ENCODE measurements around the gene NTN5.

Gene NTN5

GRCh38 chr19:48630296-48631063 lies 42.3 kb downstream of the NTN5 start:
- Histone ChIP-seq H3K27me3 (ENCODE audit: control insufficient read depth, insufficient read depth, low read length, poor library complexity, severe bottlenecking) (no peaks in the 10 kb centered on the region), H3K27ac (ENCODE audit: insufficient read depth, low read depth, low read length, poor library complexity, severe bottlenecking) (peak overlapping the region; percentile 91), H3K4me1 (ENCODE audit: control insufficient read depth, insufficient read depth, low read length) (peaks cover 23% of the 10 kb centered on the region), H3K4me3 (ENCODE audit: insufficient read depth, low read depth, low read length) (peak overlapping the region; percentile 21), H3K9me3 (ENCODE audit: control insufficient read depth, low read length) (no peaks in the 10 kb centered on the region), H3K36me3 (ENCODE audit: control insufficient read depth, insufficient read depth, low read length) (no peaks in the 10 kb centered on the region)
- WGBS, 2 experiments = 9% methylated on average over 44 to 47 of the region's 47 CpGs

GRCh38 chr19:48629599-48630295 lies 43.1 kb downstream of the NTN5 start:
- Histone ChIP-seq H3K27me3 (ENCODE audit: control insufficient read depth, insufficient read depth, low read length, poor library complexity, severe bottlenecking) (no peaks in the 10 kb centered on the region), H3K27ac (ENCODE audit: insufficient read depth, low read depth, low read length, poor library complexity, severe bottlenecking) (peak overlapping the region; percentile 91), H3K4me3 (ENCODE audit: insufficient read depth, low read depth, low read length) (peak overlapping the region; percentile 21), H3K9me3 (ENCODE audit: control insufficient read depth, low read length) (no peaks in the 10 kb centered on the region), H3K36me3 (ENCODE audit: control insufficient read depth, insufficient read depth, low read length) (no peaks in the 10 kb centered on the region), H3K4me1 (ENCODE audit: control insufficient read depth, insufficient read depth, low read length) (peaks cover 25% of the 10 kb centered on the region)
- WGBS, 2 experiments = 28 to 30% methylated on average over 48 of the region's 48 CpGs

DNA sequence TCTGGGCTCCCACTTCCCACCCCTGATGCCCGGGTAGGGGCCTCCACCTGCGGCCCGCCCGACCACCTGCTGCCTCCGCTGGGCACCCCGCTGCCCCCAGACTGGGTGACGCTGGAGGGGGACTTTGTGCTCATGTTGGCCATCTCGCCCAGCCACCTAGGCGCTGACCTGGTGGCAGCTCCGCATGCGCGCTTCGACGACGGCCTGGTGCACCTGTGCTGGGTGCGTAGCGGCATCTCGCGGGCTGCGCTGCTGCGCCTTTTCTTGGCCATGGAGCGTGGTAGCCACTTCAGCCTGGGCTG lies 43.6 kb downstream of the NTN5 start:
- H3K9me3 ChIP-seq (ENCODE audit: control insufficient read depth, low read length) = no peaks in the 10 kb centered on the region
- peaks cover 24% of the 10 kb centered on the region for H3K4me1 ChIP-seq (ENCODE audit: control insufficient read depth, insufficient read depth, low read length)
- no peak overlapping the region for H3K27ac ChIP-seq (ENCODE audit: insufficient read depth, low read depth, low read length, poor library complexity, severe bottlenecking)
- WGBS, 2 experiments = 94 to 95% methylated on average over 22 of the region's 22 CpGs
- no peaks in the 10 kb centered on the region for H3K36me3 ChIP-seq (ENCODE audit: control insufficient read depth, insufficient read depth, low read length)
- no peaks in the 10 kb centered on the region for H3K27me3 ChIP-seq (ENCODE audit: control insufficient read depth, insufficient read depth, low read length, poor library complexity, severe bottlenecking)
- no peak overlapping the region for H3K4me3 ChIP-seq (ENCODE audit: insufficient read depth, low read depth, low read length)

- Histone ChIP-seq H3K4me3 (ENCODE audit: insufficient read depth, low read depth, low read length) (no peak overlapping the region), H3K27ac (ENCODE audit: insufficient read depth, low read depth, low read length, poor library complexity, severe bottlenecking) (no peak overlapping the region), H3K9me3 (ENCODE audit: control insufficient read depth, low read length) (no peaks in the 10 kb centered on the region), H3K27me3 (ENCODE audit: control insufficient read depth, insufficient read depth, low read length, poor library complexity, severe bottlenecking) (no peaks in the 10 kb centered on the region), H3K36me3 (ENCODE audit: control insufficient read depth, insufficient read depth, low read length) (no peaks in the 10 kb centered on the region), H3K4me1 (ENCODE audit: control insufficient read depth, insufficient read depth, low read length) (peaks cover 24% of the 10 kb centered on the region)
- 94% methylated on average over 34 of the region's 34 CpGs for WGBS, 2 experiments
These were observed 44.1 kb downstream of the NTN5 start for GRCh38 chr19:48628486-48629296.

GRCh38 chr19:48627865-48628314 lies 44.9 kb downstream of the NTN5 start:
- no peak overlapping the region for H3K4me3 ChIP-seq (ENCODE audit: insufficient read depth, low read depth, low read length)
- H3K36me3 ChIP-seq (ENCODE audit: control insufficient read depth, insufficient read depth, low read length) = no peaks in the 10 kb centered on the region
- no peaks in the 10 kb centered on the region for H3K9me3 ChIP-seq (ENCODE audit: control insufficient read depth, low read length)
- no peaks in the 10 kb centered on the region for H3K27me3 ChIP-seq (ENCODE audit: control insufficient read depth, insufficient read depth, low read length, poor library complexity, severe bottlenecking)
- H3K4me1 ChIP-seq (ENCODE audit: control insufficient read depth, insufficient read depth, low read length) = peaks cover 28% of the 10 kb centered on the region
- H3K27ac ChIP-seq (ENCODE audit: insufficient read depth, low read depth, low read length, poor library complexity, severe bottlenecking) = no peak overlapping the region
- 91 to 93% methylated on average over 17 of the region's 17 CpGs for WGBS, 2 experiments

DNA sequence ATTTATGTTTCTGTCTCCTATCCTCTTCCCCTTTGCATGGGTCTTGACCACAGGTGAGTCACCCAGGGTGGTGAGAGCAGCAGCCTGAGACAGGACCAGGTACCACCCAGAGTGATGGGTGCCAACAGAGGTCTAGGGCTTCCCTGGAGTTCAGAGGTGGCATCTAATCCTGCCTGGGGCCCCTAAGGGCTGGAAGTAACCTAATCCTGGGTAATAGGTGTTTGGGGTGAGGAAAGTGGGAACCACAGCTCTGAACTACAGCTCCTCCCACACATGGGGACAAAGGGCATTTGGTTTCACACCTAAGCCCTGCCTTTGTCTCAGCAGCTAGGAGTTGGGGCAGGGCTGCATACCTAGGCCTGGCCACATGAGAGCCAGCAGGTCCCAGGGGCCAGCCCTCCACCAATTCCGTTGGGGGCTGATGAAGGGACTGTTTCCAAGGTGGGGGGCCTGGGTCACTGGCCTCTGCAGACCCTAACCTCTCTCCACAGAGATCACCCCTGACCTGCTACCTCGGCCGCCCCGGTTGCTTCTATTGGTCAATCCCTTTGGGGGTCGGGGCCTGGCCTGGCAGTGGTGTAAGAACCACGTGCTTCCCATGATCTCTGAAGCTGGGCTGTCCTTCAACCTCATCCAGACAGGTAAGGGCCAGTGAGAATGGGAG lies 45.5 kb downstream of the NTN5 start:
- no peak overlapping the region for H3K4me3 ChIP-seq (ENCODE audit: insufficient read depth, low read depth, low read length)
- no peak overlapping the region for H3K27ac ChIP-seq (ENCODE audit: insufficient read depth, low read depth, low read length, poor library complexity, severe bottlenecking)
- no peaks in the 10 kb centered on the region for H3K36me3 ChIP-seq (ENCODE audit: control insufficient read depth, insufficient read depth, low read length)
- no peaks in the 10 kb centered on the region for H3K27me3 ChIP-seq (ENCODE audit: control insufficient read depth, insufficient read depth, low read length, poor library complexity, severe bottlenecking)
- H3K4me1 ChIP-seq (ENCODE audit: control insufficient read depth, insufficient read depth, low read length) = peaks cover 28% of the 10 kb centered on the region
- no peaks in the 10 kb centered on the region for H3K9me3 ChIP-seq (ENCODE audit: control insufficient read depth, low read length)
- 88 to 89% methylated on average over 6 of the region's 6 CpGs for WGBS, 2 experiments

DNA sequence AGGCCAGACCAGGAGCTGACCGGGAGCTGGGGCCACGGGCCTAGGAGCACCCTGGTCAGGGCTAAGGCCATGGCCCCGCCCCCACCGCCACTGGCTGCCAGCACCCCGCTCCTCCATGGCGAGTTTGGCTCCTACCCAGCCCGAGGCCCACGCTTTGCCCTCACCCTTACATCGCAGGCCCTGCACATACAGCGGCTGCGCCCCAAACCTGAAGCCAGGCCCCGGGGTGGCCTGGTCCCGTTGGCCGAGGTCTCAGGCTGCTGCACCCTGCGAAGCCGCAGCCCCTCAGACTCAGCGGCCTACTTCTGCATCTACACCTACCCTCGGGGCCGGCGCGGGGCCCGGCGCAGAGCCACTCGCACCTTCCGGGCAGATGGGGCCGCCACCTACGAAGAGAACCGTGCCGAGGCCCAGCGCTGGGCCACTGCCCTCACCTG lies 46.9 kb downstream of the NTN5 start:
- Histone ChIP-seq H3K4me3 (ENCODE audit: insufficient read depth, low read depth, low read length) (no peak overlapping the region), H3K9me3 (ENCODE audit: control insufficient read depth, low read length) (no peaks in the 10 kb centered on the region), H3K27me3 (ENCODE audit: control insufficient read depth, insufficient read depth, low read length, poor library complexity, severe bottlenecking) (no peaks in the 10 kb centered on the region), H3K4me1 (ENCODE audit: control insufficient read depth, insufficient read depth, low read length) (peaks cover 26% of the 10 kb centered on the region), H3K36me3 (ENCODE audit: control insufficient read depth, insufficient read depth, low read length) (no peaks in the 10 kb centered on the region), H3K27ac (ENCODE audit: insufficient read depth, low read depth, low read length, poor library complexity, severe bottlenecking) (no peak overlapping the region)
- WGBS, 2 experiments = 93 to 95% methylated on average over 30 of the region's 30 CpGs

GRCh38 chr19:48624791-48625723 lies 47.8 kb downstream of the NTN5 start:
- Histone ChIP-seq H3K36me3 (ENCODE audit: control insufficient read depth, insufficient read depth, low read length) (no peaks in the 10 kb centered on the region), H3K27ac (ENCODE audit: insufficient read depth, low read depth, low read length, poor library complexity, severe bottlenecking) (peak overlapping the region; percentile 13), H3K4me3 (ENCODE audit: insufficient read depth, low read depth, low read length) (peak overlapping the region; percentile 48), H3K9me3 (ENCODE audit: control insufficient read depth, low read length) (no peaks in the 10 kb centered on the region), H3K27me3 (ENCODE audit: control insufficient read depth, insufficient read depth, low read length, poor library complexity, severe bottlenecking) (no peaks in the 10 kb centered on the region), H3K4me1 (ENCODE audit: control insufficient read depth, insufficient read depth, low read length) (peaks cover 21% of the 10 kb centered on the region)
- 46 to 53% methylated on average over 22 to 23 of the region's 24 CpGs for WGBS, 2 experiments

GRCh38 chr19:48624067-48624594 lies 48.7 kb downstream of the NTN5 start:
- WGBS, 2 experiments = 0% methylated on average over 40 of the region's 40 CpGs
- H3K27me3 ChIP-seq (ENCODE audit: control insufficient read depth, insufficient read depth, low read length, poor library complexity, severe bottlenecking) = no peaks in the 10 kb centered on the region
- H3K27ac ChIP-seq (ENCODE audit: insufficient read depth, low read depth, low read length, poor library complexity, severe bottlenecking) = peak overlapping the region; percentile 96
- no peaks in the 10 kb centered on the region for H3K9me3 ChIP-seq (ENCODE audit: control insufficient read depth, low read length)
- H3K36me3 ChIP-seq (ENCODE audit: control insufficient read depth, insufficient read depth, low read length) = no peaks in the 10 kb centered on the region
- H3K4me3 ChIP-seq (ENCODE audit: insufficient read depth, low read depth, low read length) = peak overlapping the region; percentile 48
- peaks cover 16% of the 10 kb centered on the region for H3K4me1 ChIP-seq (ENCODE audit: control insufficient read depth, insufficient read depth, low read length)
